Bronchial epithelial cell (primary cell): Measurements from ENCODE around the gene KDM2B. TPM values are rescaled to one million over a fixed set of nuclear protein-coding genes. Genes with fewer than 3 reads are reported as not detected.
A peak's percentile ranks its signal among the peaks of the same experiment; 100 is the strongest.

Source experiments
- DNase-seq: peaks from one replicate; pipeline ENCODE4 v3.0.0-alpha.2; 2010; ENCODE audit warnings: low read depth
- FAIRE-seq: peaks from 2 replicates; lab custom pipeline; 2011; peaks lifted over from hg19 to GRCh38; lab: Jason Lieb, UNC
- H3K27me3 ChIP-seq: 2 replicates; pipeline ENCODE4 v1.5.1; 2011; ENCODE audit warnings: low read length; ENCODE audit not compliant: control insufficient read depth, insufficient read depth
- H3K36me3 ChIP-seq: 2 replicates; pipeline ENCODE4 v1.5.1; 2011; ENCODE audit warnings: low read length; ENCODE audit not compliant: control insufficient read depth, insufficient read depth
- H3K4me3 ChIP-seq: 2 replicates; pipeline ENCODE4 v1.5.1; 2011; ENCODE audit warnings: mild to moderate bottlenecking, low read depth, low read length, control low read depth
- CTCF ChIP-seq: IDR thresholded peaks from 2 replicates; pipeline ENCODE4 v1.5.1; 2011; ENCODE audit warnings: mild to moderate bottlenecking, moderate library complexity, low read length, control low read depth, inconsistent platforms; ENCODE audit not compliant: insufficient read depth, severe bottlenecking
- total RNA-seq: library from RNA; depleted of rRNA; stranded (reverse); fragments of >200 nt; gene quantifications from 2 replicates; pipeline ENCODE4 v1.2.1, GENCODE V29; 2014

Gene KDM2B
- 14.2 and 18.7 TPM in 2 replicates for total RNA-seq

DNA sequence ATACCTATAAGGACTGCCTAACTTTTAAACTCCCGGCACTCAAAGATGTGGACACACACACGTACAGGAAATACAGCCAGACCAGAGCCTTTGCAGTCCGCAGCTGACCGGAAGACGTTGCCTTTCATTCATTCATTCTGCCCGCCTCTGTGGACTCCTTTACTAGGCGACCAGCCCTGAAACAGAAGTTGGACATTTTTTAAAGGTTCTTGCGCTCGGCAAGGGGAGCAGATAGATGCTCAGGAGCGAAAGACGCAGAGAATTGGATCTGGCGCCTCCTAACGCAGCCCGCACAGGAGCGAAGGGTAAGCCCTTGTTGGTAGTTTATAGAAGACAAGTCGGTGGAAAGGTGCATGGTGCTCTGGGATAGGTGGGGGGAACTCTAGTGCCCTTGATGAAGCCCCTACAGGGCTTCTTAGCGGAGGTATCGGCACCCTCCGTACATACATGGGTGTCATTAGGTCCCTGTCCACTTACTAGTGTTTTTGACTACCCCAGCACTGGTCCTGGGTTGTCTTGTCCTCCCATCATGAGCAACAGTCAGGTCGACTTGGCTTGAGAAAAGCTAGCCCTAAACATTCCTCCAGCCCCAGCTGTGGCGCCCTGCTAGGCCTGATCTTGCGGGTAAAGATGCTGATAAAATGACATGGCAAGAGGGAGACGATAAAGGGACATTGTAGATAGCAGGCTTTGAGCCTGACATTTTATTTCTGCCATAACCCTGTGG lies at the start of gene KDM2B:
Gene KDM2B (minus strand): TSS at position 65 of the 727 bp plus-strand sequence. CDS start 112 bp downstream, outside the sequence.
- H3K36me3 ChIP-seq, result no peaks in the 10 kb centered on the region
- TF ChIP-seq CTCF, result no peak
- FAIRE-seq (no peak), DNase-seq (no peak)
- peak within 1 kb of the TSS; percentile 53 for H3K4me3 ChIP-seq
- no peaks in the 10 kb centered on the region for H3K27me3 ChIP-seq

DNA sequence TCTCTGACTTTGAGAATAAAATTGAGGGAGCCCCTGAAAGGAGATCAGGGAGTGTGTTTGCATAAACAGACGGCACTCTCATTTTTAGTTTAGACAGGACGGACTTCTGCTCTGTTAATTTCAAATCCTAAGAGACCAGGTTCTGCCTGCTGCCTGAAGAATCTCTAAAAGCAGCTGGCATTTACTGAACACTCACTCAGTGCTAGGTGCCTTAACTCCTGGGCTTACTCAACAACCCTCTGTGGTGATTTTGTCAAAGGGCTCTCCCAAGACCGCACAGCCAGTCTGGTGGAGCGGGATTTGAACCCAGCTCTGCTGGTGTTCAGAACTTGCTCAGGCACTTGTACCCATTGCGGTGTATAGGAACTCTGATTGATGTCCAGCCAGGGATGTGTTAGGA lies 47.7 kb upstream of the KDM2B start:
- no peak for FAIRE-seq
- no peak overlapping the region for H3K4me3 ChIP-seq

DNA sequence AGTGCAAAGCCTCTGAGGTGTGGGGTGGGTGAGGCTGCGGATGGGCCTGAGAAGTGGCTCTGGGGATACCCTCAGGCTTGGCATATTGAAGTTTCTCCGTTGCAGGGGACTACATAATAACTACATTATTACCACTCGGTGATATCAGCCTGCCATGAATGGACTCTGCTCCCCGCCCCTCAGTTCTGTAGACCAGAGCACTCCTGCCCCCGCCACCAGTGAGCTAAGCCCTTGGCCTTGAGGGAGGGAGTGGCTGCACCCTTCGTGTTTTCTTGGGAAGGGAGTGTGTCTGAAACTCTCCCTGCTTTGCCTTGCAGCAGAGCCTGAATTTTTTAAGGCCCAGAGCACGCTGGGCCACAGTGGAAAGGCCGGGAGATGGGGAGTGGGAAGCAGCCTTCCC lies 47.2 kb upstream of the KDM2B start:
- H3K27me3 ChIP-seq, result no peaks in the 10 kb centered on the region
- H3K36me3 ChIP-seq, result no peaks in the 10 kb centered on the region
- FAIRE-seq (no peak), DNase-seq (no peak)
- TF ChIP-seq CTCF, result no peak
- no peak overlapping the region for H3K4me3 ChIP-seq

More for the DNA sequence above, 47.7 kb upstream of the KDM2B start:
- Histone ChIP-seq H3K27me3 (no peaks in the 10 kb centered on the region), H3K36me3 (no peaks in the 10 kb centered on the region)
- TF ChIP-seq CTCF, result no peak
- no peak for DNase-seq

DNA sequence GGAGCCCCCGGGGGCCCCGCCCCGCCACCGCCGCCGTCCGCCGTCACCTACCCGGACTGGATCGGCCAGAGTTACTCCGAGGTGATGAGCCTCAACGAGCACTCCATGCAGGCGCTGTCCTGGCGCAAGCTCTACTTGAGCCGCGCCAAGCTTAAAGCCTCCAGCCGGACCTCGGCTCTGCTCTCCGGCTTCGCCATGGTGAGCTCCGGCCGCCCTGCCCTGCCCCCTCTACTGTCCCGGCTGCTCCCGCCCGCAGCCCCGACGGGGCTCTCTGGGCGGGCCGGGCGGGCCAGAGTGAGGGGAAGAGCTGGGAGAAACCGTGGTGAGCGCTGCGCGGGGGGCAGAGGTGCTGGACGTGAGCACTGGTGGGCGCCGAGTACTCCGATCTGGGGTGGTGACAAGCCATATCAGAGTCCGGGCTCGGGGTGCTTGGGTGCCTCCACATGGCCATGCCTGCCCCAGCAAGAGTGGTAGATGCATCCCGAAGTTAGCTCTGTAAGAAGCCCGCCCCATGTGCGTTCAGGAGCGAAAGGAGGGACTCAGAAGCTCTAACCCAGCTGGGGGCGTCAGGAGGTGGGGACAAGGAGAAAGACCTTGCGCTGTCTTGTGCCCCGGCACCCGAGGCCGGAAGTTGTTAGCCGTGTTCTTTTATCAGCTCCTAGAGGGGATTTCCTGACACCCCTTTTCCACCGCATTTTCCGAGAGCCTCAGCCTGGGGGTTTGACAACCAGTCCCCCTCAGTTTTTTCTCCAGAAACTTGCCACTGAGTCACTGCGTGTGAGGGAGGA lies 46.2 kb upstream of the KDM2B start:
- FAIRE-seq, result no peak
- TF ChIP-seq CTCF, result peak; percentile 9

DNA sequence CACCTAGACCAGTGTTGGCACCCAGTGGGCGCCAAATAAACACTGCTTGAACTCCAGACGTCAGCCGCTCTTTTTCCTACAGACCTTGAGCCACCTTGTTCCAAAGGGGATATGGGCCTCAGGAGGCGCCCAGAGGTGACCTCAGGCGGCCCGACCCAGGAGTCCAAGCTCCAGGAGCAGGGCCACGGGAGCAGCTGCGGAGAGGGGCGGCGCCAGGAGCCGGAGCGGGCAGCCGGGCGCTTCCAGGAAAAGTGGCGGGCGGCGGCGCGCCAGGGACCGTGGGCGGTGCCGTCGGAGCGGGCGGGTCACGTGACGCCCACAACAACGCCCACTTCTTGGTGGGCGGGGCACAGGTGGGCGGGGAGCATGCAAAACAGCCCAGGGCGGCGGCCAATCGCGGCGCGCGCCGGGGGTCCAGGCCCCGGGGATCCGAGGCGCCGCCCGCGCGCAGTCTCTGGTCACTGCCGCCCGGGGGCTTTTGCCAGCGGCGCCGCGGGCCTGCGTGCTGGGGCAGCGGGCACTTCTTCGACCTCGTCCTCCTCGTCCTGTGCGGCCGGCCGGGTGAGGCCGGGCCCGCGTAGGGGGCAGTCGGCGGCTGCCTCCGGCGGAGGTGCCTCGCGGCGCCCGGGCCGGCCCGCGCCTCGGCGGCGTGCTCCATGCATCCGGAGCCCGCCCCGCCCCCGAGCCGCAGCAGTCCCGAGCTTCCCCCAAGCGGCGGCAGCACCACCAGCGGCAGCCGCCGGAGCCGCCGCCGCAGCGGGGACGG lies 45.4 kb upstream of the KDM2B start, which contains the start of gene ORAI1:
Gene ORAI1 (plus strand): TSS at position 444 of the 766 bp plus-strand sequence.
- FAIRE-seq (no peak), DNase-seq (peak; percentile 71)
- Histone ChIP-seq H3K27me3 (no peaks in the 10 kb centered on the region), H3K36me3 (no peaks in the 10 kb centered on the region), H3K4me3 (peak within 1 kb of the TSS; percentile 72)
- no peak for TF ChIP-seq CTCF

More for the DNA sequence above, 46.2 kb upstream of the KDM2B start:
- H3K4me3 ChIP-seq, result peak overlapping the region; percentile 72
- peak; percentile 39 for DNase-seq
- no peaks in the 10 kb centered on the region for H3K27me3 ChIP-seq
- H3K36me3 ChIP-seq, result no peaks in the 10 kb centered on the region
